Measurements from ENCODE around the gene RAPGEF6.
"Not testable (repeated sequence)": the region's sequence is repeated elsewhere in the genome, so short reads cannot be mapped to it uniquely, and the experiment has no call there.

RAPGEF6 gene

DNA sequence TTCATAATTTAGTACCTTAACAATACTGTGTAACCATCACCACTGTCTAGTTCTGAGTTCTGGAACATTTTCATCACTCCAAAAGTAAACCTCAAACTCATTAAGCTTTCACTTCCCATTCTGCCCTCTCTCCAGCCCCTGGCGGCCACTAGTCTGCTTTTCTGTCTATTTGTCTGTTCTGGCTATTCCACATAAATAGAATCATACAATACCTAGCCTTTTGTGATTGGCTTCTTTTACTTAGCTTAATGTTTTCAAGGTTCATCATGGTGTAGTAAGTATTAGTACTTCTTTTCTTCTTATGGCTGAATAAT lies 138.7 kb downstream of the RAPGEF6 start:
- TF ChIP-seq, protein P1, sequence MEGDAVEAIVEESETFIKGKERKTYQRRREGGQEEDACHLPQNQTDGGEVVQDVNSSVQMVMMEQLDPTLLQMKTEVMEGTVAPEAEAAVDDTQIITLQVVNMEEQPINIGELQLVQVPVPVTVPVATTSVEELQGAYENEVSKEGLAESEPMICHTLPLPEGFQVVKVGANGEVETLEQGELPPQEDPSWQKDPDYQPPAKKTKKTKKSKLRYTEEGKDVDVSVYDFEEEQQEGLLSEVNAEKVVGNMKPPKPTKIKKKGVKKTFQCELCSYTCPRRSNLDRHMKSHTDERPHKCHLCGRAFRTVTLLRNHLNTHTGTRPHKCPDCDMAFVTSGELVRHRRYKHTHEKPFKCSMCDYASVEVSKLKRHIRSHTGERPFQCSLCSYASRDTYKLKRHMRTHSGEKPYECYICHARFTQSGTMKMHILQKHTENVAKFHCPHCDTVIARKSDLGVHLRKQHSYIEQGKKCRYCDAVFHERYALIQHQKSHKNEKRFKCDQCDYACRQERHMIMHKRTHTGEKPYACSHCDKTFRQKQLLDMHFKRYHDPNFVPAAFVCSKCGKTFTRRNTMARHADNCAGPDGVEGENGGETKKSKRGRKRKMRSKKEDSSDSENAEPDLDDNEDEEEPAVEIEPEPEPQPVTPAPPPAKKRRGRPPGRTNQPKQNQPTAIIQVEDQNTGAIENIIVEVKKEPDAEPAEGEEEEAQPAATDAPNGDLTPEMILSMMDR (IDR thresholded peaks at IDR 0.05; ENCODE audit: insufficient read depth, low read depth, low read length, missing control alignments): peak; percentile 50
- no peak overlapping the region for H3K4me3 ChIP-seq (ENCODE audit: low read depth, low read length)
- DNase-seq (ENCODE audit: low read depth): peak; percentile 61

DNA sequence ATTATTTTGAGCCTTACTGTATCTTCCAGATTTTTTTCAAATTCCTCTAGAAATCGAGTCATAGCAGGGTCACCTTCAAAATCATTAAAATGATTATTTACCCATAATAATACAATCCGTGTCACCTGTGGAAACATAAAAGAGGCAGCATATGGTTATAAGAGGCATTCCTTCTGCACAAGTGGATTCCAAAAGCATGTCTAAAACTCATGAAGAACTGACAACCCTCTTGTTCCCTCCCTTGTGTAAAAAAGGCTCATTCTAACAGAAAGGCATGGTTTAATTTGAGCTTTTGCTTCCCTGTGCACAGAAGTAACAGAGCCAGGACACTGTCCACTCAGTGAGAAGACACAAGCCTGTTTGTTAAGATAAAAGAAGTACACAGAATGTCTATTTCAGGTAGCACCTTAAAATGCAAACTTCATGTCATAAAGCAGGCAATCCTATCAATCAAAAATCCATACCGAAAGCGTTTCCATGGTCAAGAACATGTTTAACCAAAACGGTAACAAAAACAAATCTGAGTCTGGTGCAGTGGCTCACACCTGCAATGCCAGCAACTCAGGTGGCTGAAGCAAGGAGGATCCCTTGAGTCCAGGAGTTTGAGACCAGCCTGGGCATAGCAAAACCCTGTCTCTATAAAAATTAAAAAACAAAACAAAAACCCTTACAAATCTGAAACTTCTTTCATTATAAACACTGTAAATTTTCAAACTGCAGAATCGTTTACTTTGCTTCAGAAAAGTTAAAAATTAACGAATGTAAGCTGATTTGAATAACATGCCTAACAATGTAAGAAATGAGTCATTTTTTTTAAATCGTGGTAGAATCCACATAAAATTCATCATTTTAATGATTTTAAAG lies 139.3 kb downstream of the RAPGEF6 start:
- no peak overlapping the region for H3K4me3 ChIP-seq (ENCODE audit: low read depth, low read length)
- TF ChIP-seq, protein P1 (IDR thresholded peaks at IDR 0.05; ENCODE audit: insufficient read depth, low read depth, low read length, missing control alignments): no peak
- no peak for DNase-seq (ENCODE audit: low read depth)

DNA sequence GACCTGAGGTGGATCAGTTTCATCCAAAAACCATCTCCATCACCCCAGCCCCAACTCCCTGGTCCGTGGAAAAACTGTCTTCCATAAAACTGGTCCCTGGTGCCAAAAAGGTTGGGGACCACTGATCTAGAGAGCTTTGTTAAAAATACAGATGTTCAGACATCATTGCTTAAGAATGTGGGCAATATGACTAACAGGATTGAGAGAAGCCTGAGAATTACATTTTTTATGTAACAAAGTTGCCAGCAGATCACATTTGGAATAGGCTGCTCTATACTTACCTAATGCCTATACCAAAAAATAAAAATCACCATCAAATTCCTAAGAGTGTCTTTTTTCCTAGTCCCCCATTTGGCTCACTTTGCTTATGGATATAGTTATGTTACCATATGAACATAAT lies 143.3 kb downstream of the RAPGEF6 start:
- no peak for DNase-seq (ENCODE audit: low read depth)
- no peak overlapping the region for H3K4me3 ChIP-seq (ENCODE audit: low read depth, low read length)
- TF ChIP-seq, protein P1 (IDR thresholded peaks at IDR 0.05; ENCODE audit: insufficient read depth, low read depth, low read length, missing control alignments): no peak

DNA sequence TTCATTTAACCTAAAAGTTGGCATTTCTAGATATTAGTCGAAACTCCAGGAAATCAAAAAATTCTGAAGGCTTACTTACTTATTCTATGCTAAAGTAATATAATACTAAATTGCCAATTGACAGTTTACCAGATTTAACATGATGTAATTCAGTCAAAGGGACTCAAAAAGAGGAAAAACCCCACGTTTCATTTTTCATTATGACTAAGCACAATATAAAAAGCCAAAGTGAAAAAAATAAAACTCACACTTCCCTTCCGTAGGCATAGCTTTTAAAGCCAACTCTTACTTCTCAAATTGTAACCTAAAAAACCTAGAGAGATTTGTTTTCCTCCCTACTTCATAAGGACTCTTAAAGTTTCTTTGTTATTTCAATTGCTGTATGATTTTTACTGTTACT lies 146.6 kb downstream of the RAPGEF6 start:
- DNase-seq (ENCODE audit: low read depth): peak; percentile 79
- no peak overlapping the region; the same call in 1 of the 2 replicates for H3K4me3 ChIP-seq (ENCODE audit: low read depth, low read length)
- TF ChIP-seq, protein P1 (IDR thresholded peaks at IDR 0.05; ENCODE audit: insufficient read depth, low read depth, low read length, missing control alignments): no peak

DNA sequence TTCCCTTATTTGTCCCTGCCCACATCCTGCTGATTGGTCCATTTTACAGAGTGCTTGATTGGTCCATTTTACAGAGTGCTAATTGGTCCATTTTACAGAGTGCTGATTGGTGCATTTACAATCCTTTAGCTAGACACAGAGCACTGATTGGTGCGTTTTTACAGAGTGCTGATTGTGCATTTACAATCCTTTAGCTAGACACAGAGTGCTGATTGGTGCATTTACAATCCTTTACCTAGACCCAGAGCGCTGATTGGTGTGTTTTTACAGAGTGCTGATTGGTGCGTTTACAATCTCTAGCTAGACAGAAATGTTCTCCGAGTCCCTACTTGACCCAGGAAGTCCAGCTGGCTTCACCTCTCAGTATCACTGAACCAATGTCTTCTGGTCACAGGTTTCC lies 147.7 kb downstream of the RAPGEF6 start:
- not testable (repeated sequence) for H3K4me3 ChIP-seq (ENCODE audit: low read depth, low read length); DNase-seq (ENCODE audit: low read depth)

DNA sequence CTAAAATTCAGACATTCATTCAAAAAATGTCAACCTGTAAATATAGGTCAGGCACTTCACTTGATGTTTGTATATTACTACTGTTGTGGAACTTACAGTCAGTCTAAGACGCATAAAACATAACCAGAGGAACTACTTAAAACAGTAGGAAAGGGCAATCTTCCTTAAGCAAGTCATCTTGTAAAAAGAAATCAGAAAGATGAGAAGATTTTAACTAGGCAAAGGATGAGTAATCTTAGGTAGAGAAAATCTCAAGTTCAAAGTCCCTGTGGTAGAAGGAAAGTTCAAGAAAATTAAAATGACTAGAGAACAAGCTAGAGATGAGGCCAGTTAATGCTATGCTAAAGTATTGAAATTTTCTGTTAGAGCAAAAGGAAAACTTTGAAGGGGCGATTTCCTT lies 152.4 kb downstream of the RAPGEF6 start:
- no peak overlapping the region for H3K4me3 ChIP-seq (ENCODE audit: low read depth, low read length)
- DNase-seq (ENCODE audit: low read depth): no peak
- TF ChIP-seq, protein P1 (IDR thresholded peaks at IDR 0.05; ENCODE audit: insufficient read depth, low read depth, low read length, missing control alignments): no peak

DNA sequence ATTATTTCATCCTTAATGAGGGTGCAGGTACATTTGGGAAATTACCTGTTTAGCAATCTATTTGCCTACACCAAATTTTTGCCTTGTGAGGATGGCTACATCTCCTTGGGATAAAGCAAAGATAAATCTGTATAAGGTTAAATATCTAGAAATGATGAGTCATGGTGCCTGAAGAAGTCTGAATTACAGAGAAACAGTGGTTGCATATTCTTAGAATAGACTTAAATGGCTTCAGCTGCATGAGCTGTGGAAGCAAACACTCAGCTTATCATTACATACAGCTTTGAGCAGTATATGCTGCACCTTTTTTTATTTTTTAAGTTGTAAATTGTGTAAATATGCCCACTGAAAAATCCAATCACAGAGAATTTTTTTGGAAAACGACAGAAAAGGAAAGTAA lies 153.5 kb downstream of the RAPGEF6 start:
- DNase-seq (ENCODE audit: low read depth): no peak
- TF ChIP-seq, protein P1 (IDR thresholded peaks at IDR 0.05; ENCODE audit: insufficient read depth, low read depth, low read length, missing control alignments): no peak
- no peak overlapping the region for H3K4me3 ChIP-seq (ENCODE audit: low read depth, low read length)
